ENCODE measurements around the gene ZBBX.

ZBBX gene

GRCh38 chr3:167350245-167350862, 29.7 kb downstream of the ZBBX start:
- no peak for DNase-seq (ENCODE audit: low read depth)
- no peak overlapping the region for H3K4me3 ChIP-seq (ENCODE audit: low read depth, low read length)
- TF ChIP-seq CTCF (IDR thresholded peaks at IDR 0.05; ENCODE audit: low read depth, low read length, missing control alignments), result peak; percentile 27

- DNase-seq (ENCODE audit: low read depth), result no peak
- H3K4me3 ChIP-seq (ENCODE audit: low read depth, low read length), result no peak overlapping the region
- TF ChIP-seq CTCF (IDR thresholded peaks at IDR 0.05; ENCODE audit: low read depth, low read length, missing control alignments), result no peak
Observed at GRCh38 chr3:167346171-167346570, 33.9 kb downstream of the ZBBX start.

- DNase-seq (ENCODE audit: low read depth), result no peak
Observed at GRCh38 chr3:167330993-167331785, 48.9 kb downstream of the ZBBX start.

GRCh38 chr3:167323572-167323971, 56.5 kb downstream of the ZBBX start:
- no peak for DNase-seq (ENCODE audit: low read depth)
- TF ChIP-seq CTCF (IDR thresholded peaks at IDR 0.05; ENCODE audit: low read depth, low read length, missing control alignments), result no peak
- no peak overlapping the region for H3K4me3 ChIP-seq (ENCODE audit: low read depth, low read length)

More at GRCh38 chr3:167330993-167331785, 48.9 kb downstream of the ZBBX start:
- H3K4me3 ChIP-seq (ENCODE audit: low read depth, low read length), result no peak overlapping the region
- TF ChIP-seq CTCF (IDR thresholded peaks at IDR 0.05; ENCODE audit: low read depth, low read length, missing control alignments), result no peak

GRCh38 chr3:167318996-167319615, 61.0 kb downstream of the ZBBX start:
- DNase-seq (ENCODE audit: low read depth), result no peak
- TF ChIP-seq CTCF (IDR thresholded peaks at IDR 0.05; ENCODE audit: low read depth, low read length, missing control alignments), result no peak
- no peak overlapping the region for H3K4me3 ChIP-seq (ENCODE audit: low read depth, low read length)

- no peak for DNase-seq (ENCODE audit: low read depth)
- TF ChIP-seq CTCF (IDR thresholded peaks at IDR 0.05; ENCODE audit: low read depth, low read length, missing control alignments), result no peak
- H3K4me3 ChIP-seq (ENCODE audit: low read depth, low read length), result no peak overlapping the region
Observed at GRCh38 chr3:167318306-167318705, 61.8 kb downstream of the ZBBX start.
